GM12878 (cell line): ENCODE data around the gene SNX2. TPM values are rescaled to one million over a fixed set of nuclear protein-coding genes. Genes with fewer than 3 reads are reported as not detected.
"Not testable (repeated sequence)": the region's sequence is repeated elsewhere in the genome, so short reads cannot be mapped to it uniquely, and the experiment has no call there.

ENCODE experiments used
- ATAC-seq: fragments of 200-7000 bp; cut with Tn5 transposase; 3 replicates; pipeline ENCODE4 v1.9.1; 2020; ENCODE audit warnings: mild to moderate bottlenecking, moderate library complexity
- BruUV-seq: library from RNA; stranded (reverse); fragments of 400-500 nt; replicated peaks from 2 replicates; lab custom pipeline; 2021; lab: Mats Ljungman, UMichigan
- CTCF ChIA-PET: fragments of 300-600 bp; sonication (Branson Sonifier 250); formaldehyde crosslinking; extraction: SDS; loops from one replicate; lab custom pipeline; 2021; ENCODE audit warnings: inconsistent platforms; lab: Yijun Ruan, JAX
- POLR2A ChIA-PET: fragments of 350-600 bp; formaldehyde crosslinking; extraction: SDS; loops from one replicate; lab custom pipeline; 2021; ENCODE audit warnings: inconsistent platforms; lab: Charles Lee
- RAD21 ChIA-PET: fragments of 300-600 bp; sonication (Branson Sonifier 250); formaldehyde crosslinking; loops from one replicate; lab custom pipeline; 2023; ENCODE audit warnings: antibody characterized with exemption; ENCODE audit not compliant: unreplicated experiment; lab: Charles Lee
- SMC1A ChIA-PET: fragments of 300-600 bp; sonication (Branson Sonifier 250); formaldehyde crosslinking; loops from one replicate; lab custom pipeline; 2023; ENCODE audit not compliant: unreplicated experiment, uncharacterized antibody; lab: Charles Lee
- DNase-seq: peaks from one replicate; pipeline ENCODE4 v3.0.0-alpha.2; 2011; ENCODE audit warnings: low read depth, low spot score
- FAIRE-seq: peaks from 3 replicates; lab custom pipeline; 2011; peaks lifted over from hg19 to GRCh38; lab: Jason Lieb, UNC
- H2AFZ ChIP-seq: 2 replicates; pipeline ENCODE4 v1.6.0; 2011; ENCODE audit warnings: low read depth, low read length, control low read depth; ENCODE audit not compliant: control insufficient read depth
- H3K27ac ChIP-seq: 2 replicates; pipeline ENCODE4 v1.5.1; 2011; ENCODE audit warnings: control low read depth; ENCODE audit not compliant: control insufficient read depth, insufficient read depth
- H3K27me3 ChIP-seq, 2 experiments: replicated peaks in 1 of 2; 2 replicates each; pipeline versions ENCODE4 v1.6.0 to v1.6.1; 2011; ENCODE audit warnings: low read length in 1 of 2; ENCODE audit not compliant: control insufficient read depth in 2 of 2, insufficient read depth in 2 of 2
- H3K36me3 ChIP-seq, 2 experiments: 2 replicates each; pipeline ENCODE4 v1.5.1; 2011; ENCODE audit warnings: low read length in 1 of 2; ENCODE audit not compliant: control insufficient read depth in 2 of 2, insufficient read depth in 2 of 2
- H3K4me1 ChIP-seq: 2 replicates; pipeline ENCODE4 v1.6.1; 2011; ENCODE audit warnings: mild to moderate bottlenecking, low read length, moderate library complexity, mixed read lengths; ENCODE audit not compliant: control insufficient read depth, insufficient read depth
- H3K4me2 ChIP-seq: 2 replicates; pipeline ENCODE4 v1.6.0; 2011; ENCODE audit warnings: control low read depth; ENCODE audit not compliant: control insufficient read depth, insufficient read depth
- H3K4me3 ChIP-seq: fragments of 200-600 bp; sonication (generic); 2 replicates; pipeline ENCODE4 v1.5.1; 2016
- H3K79me2 ChIP-seq: 2 replicates; pipeline ENCODE4 v1.6.0; 2011; ENCODE audit warnings: low read length; ENCODE audit not compliant: control insufficient read depth, insufficient read depth
- H3K9ac ChIP-seq: 2 replicates; pipeline ENCODE4 v1.8.0; 2011; ENCODE audit warnings: low read length, control low read depth, mixed read lengths; ENCODE audit not compliant: control insufficient read depth, insufficient read depth
- H3K9me3 ChIP-seq: replicated peaks from 3 replicates; pipeline ENCODE4 v1.5.1; 2011; ENCODE audit warnings: mild to moderate bottlenecking, low read length; ENCODE audit not compliant: control insufficient read depth, insufficient read depth
- H4K20me1 ChIP-seq: 2 replicates; pipeline ENCODE4 v1.6.0; 2011; ENCODE audit not compliant: control insufficient read depth, insufficient read depth
- KAT2A ChIP-seq: conservative IDR thresholded peaks from 2 replicates; pipeline ENCODE4 v1.6.1; 2011; ENCODE audit warnings: low read depth, low read length; ENCODE audit not compliant: control insufficient read depth
- WGBS: methylation state at CpG from one replicate; pipeline ENCODE4 v1.1.6; 2016; ENCODE audit warnings: low lambda C conversion rate; ENCODE audit not compliant: insufficient replicate concordance, insufficient coverage; ENCODE audit errors: missing lambda C conversion rate; 5-methylcytosine and 5-hydroxymethylcytosine counted together
- in situ Hi-C: fragments of 300-500 bp; cut with MboI; formaldehyde crosslinking; loops from 9 replicates; pipeline ENCODE4 v1.14.3; 2018; ENCODE audit warnings: mixed read lengths
- intact Hi-C: fragments of 100-400 bp; cut with micrococcal nuclease; formaldehyde crosslinking; loops from one replicate; pipeline ENCODE4 v1.14.2; 2022; ENCODE audit not compliant: unreplicated experiment
- polyA plus RNA-seq, 11 experiments: library from polyadenylated mRNA; depleted of rRNA in 4 of 11; unstranded in 6 of 11; stranded (reverse) in 5 of 11; fragments of >200 nt; fragmentation: Nextera tagmentation in 4 of 11; fragmentation: Illumina TruSeq in 1 of 11; extraction: Ambion mirVana in 4 of 11; extraction: Trizol in 1 of 11; gene quantifications; 1 replicate in 1 of 11; 2 replicates in 10 of 11; pipeline versions ENCODE4 v1.2.1 to v1.2.3, GENCODE V29; 2011 to 2016; ENCODE audit warnings: inconsistent platforms in 2 of 11, missing spikeins in 2 of 11, low read depth in 1 of 11
- total RNA-seq, 4 experiments: library from RNA; depleted of rRNA in 3 of 4; stranded (reverse); fragments of >200 nt in 3 of 4; fragmentation: Illumina TruSeq in 1 of 4; extraction: Trizol in 1 of 4; gene quantifications; 2 replicates each; pipeline versions ENCODE4 v1.2.1 to v1.2.3, GENCODE V29; 2013 to 2021

Gene SNX2
- total and polyA plus RNA-seq, 10 of the 15 experiments (the other 5 are each of a cell fraction or from before 2014, with no cell fraction given), result 46.3 to 84.3 (median 63.0) TPM

DNA sequence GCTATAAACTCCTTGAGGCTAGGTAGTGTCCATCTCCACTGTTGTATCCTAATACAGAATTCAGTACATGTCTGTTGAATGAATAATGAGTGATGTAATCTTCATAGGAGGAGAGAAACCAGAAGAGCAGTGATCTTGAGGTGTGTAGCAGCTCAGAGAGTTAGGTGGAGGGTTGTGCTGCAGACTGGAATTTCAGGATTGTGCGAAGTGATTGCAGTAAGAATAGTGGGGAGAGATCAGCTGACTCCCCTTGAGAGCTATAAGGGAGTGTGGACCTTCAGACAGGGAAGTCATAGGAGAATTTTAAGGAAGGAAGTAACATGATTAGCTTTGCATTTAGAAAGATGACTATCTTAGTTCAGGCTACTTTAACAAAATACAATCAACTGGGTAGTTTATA, 74.9 kb downstream of the SNX2 start:
- FAIRE-seq, result no peak
- CTCF ChIA-PET, result no interaction called here
- SMC1A ChIA-PET, result no interaction called here

DNA sequence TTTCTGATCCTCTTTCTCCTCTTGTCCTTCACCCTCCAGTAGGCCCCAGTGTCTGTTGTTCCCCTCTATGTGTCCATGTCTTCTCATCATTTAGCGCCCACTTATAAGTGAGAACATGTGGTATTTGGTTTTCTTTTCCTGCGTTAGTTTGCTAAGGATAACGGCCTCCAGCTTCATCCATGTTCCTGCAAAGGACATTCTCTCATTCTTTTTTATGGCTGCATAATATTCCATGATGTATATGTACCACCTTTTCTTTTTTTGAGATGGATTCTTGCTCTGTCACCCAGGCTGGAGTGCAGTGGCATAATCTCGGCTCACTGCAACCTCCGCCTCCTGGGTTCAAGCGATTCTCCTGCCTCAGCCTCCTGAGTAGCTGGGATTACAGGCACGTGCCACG, 82.7 kb downstream of the SNX2 start:
- FAIRE-seq, H3K4me1 ChIP-seq, CTCF ChIA-PET, BruUV-seq, SMC1A ChIA-PET, RAD21 ChIA-PET, in situ Hi-C loops, H2AFZ ChIP-seq, ATAC-seq, H3K9me3 ChIP-seq, H3K79me2 ChIP-seq, H3K4me3 ChIP-seq, H3K9ac ChIP-seq, H3K36me3 ChIP-seq, DNase-seq, POLR2A ChIA-PET, intact Hi-C loops, H3K27me3 ChIP-seq, H3K27ac ChIP-seq, H3K4me2 ChIP-seq, H4K20me1 ChIP-seq: not testable (repeated sequence)
- WGBS, result 79% methylated on average over 8 of the region's 8 CpGs

More for the DNA sequence above, 74.9 kb downstream of the SNX2 start:
- H3K9me3 ChIP-seq, result no peaks in the 10 kb centered on the region
- no peaks in the 10 kb centered on the region for H3K27me3 ChIP-seq
- intact Hi-C loops, result no loop called here
- POLR2A ChIA-PET, result interaction anchor here (1.2 kb wide), 1 partner anchor 30 kb away, joined by 3 read pairs; no protein-coding TSS in a partner anchor
- no peak for TF ChIP-seq KAT2A
- TF ChIP-seq, all 136 proteins: peak for 0
- H2AFZ ChIP-seq, result no peak overlapping the region
- H3K4me1 ChIP-seq, result no peaks in the 10 kb centered on the region; the same call in 1 of the 2 replicates
- RAD21 ChIA-PET, result interaction anchor here (0.6 kb wide), 1 partner anchor 309 kb away, joined by 3 read pairs; no protein-coding TSS in a partner anchor
- no peaks in the 10 kb centered on the region for H3K79me2 ChIP-seq
- H4K20me1 ChIP-seq, result no peaks in the 10 kb centered on the region
- no peak overlapping the region for H3K9ac ChIP-seq
- H3K4me2 ChIP-seq, result no peak overlapping the region
- ATAC-seq (no peak), DNase-seq (no peak)
- 79% methylated on average over 1 of the region's 1 CpG for WGBS
- no TSS peak for BruUV-seq
- H3K27ac ChIP-seq, result no peak overlapping the region
- H3K36me3 ChIP-seq, result no peaks in the 10 kb centered on the region
- in situ Hi-C loops, result no loop called here
- no peak overlapping the region for H3K4me3 ChIP-seq
